ENCODE measurements around the gene PRSS3. TPM values are rescaled to one million over a fixed set of nuclear protein-coding genes. Genes with fewer than 3 reads are reported as not detected.

Gene PRSS3
- total and polyA plus RNA-seq, 10 of the 15 experiments (the other 5 are each of a cell fraction or from before 2014, with no cell fraction given), result 0.54 TPM; not detected in 9

- Histone ChIP-seq H4K20me1 (ENCODE audit: control insufficient read depth, insufficient read depth) (no peaks in the 10 kb centered on the region), H3K9me3 (replicated peaks; ENCODE audit: control insufficient read depth, insufficient read depth, low read length) (no peaks in the 10 kb centered on the region), H2AFZ (ENCODE audit: control insufficient read depth, low read depth, low read length) (no peak overlapping the region), H3K36me3 (ENCODE audit: control insufficient read depth in 2 of 2, insufficient read depth in 2 of 2, low read length in 1 of 2) (no peaks in the 10 kb centered on the region), H3K9ac (ENCODE audit: control insufficient read depth, insufficient read depth, low read length) (no peak overlapping the region), H3K4me1 (ENCODE audit: control insufficient read depth, insufficient read depth, low read length) (no peaks in the 10 kb centered on the region), H3K27ac (ENCODE audit: control insufficient read depth, insufficient read depth) (no peak overlapping the region), H3K4me3 (no peak overlapping the region), H3K4me2 (ENCODE audit: control insufficient read depth, insufficient read depth) (no peak overlapping the region), H3K79me2 (ENCODE audit: control insufficient read depth, insufficient read depth, low read length) (no peaks in the 10 kb centered on the region), H3K27me3 (replicated peaks in 1 of 2; ENCODE audit: control insufficient read depth in 2 of 2, insufficient read depth in 2 of 2, low read length in 1 of 2) (no peaks in the 10 kb centered on the region)
- in situ Hi-C loops (cut with MboI), result no loop called here
- peak; percentile 26 for DNase-seq (ENCODE audit: low read depth, low spot score)
- ChIA-PET SMC1A (ENCODE audit: uncharacterized antibody, unreplicated experiment) (interaction anchor here (0.8 to 2.5 kb wide), 4 partner anchors 25 to 161 kb away, joined by 3 to 11 read pairs (median 5); no protein-coding TSS in a partner anchor), RAD21 (ENCODE audit: unreplicated experiment) (interaction anchor here (0.8 to 1.6 kb wide), 4 partner anchors 35 to 295 kb away, joined by 3 to 9 read pairs (median 6); no protein-coding TSS in a partner anchor), POLR2A (no interaction called here), CTCF (interaction anchor here (0.6 to 2.2 kb wide), 30 partner anchors 9 to 855 kb away, joined by 3 to 25 read pairs (median 4); partner anchors contain the start of gene PRSS3)
- 18% methylated on average over 6 of the region's 6 CpGs for WGBS (ENCODE audit: insufficient coverage, insufficient replicate concordance, low lambda C conversion rate, missing lambda C conversion rate)
- no TSS peak for BruUV-seq (replicated peaks)
- ATAC-seq, result peak; percentile 95
- intact Hi-C loops (cut with micrococcal nuclease; ENCODE audit: unreplicated experiment), result loop anchor here (1.0 kb wide), 1 partner anchor 41 kb away; no protein-coding TSS in a partner anchor
- FAIRE-seq, result peak; percentile 69
- TF ChIP-seq RAD21 (IDR thresholded peaks at IDR 0.05; ENCODE audit: insufficient read depth, low read depth, low read length) (peak; percentile 50), PRDM15 (CRISPR knock-in tag; IDR thresholded peaks at IDR 0.05) (no peak), HDAC2 (IDR thresholded peaks at IDR 0.05) (no peak), YY1 (IDR thresholded peaks at IDR 0.05; ENCODE audit: low read depth, low read length) (peak; percentile 93), MTA2 (IDR thresholded peaks at IDR 0.05; ENCODE audit: low read depth) (no peak), CEBPB (IDR thresholded peaks at IDR 0.05; ENCODE audit: borderline replicate concordance in 1 of 2, low read depth in 2 of 2, low read length in 2 of 2) (no peak), CREM (IDR thresholded peaks at IDR 0.05; ENCODE audit: low read depth) (no peak), NFIC (IDR thresholded peaks at IDR 0.05; ENCODE audit: low read depth, low read length) (no peak), SPI1 (IDR thresholded peaks at IDR 0.05; ENCODE audit: borderline replicate concordance, insufficient read depth, low read depth, low read length) (no peak), HDAC6 (IDR thresholded peaks at IDR 0.05; ENCODE audit: unreplicated experiment) (no peak), POU2F2 (IDR thresholded peaks at IDR 0.05; ENCODE audit: borderline replicate concordance, low read depth, low read length) (peak; percentile 54; the same call in 1 of the 3 replicates), CTCF (IDR thresholded peaks at IDR 0.05 in 2 of 3, conservative IDR thresholded peaks at IDR 0.05 in 1 of 3; ENCODE audit: control insufficient read depth in 2 of 3, extremely low read depth in 1 of 3, insufficient read depth in 1 of 3, low read depth in 3 of 3, low read length in 3 of 3) (peak; percentile 73 to 85 (median 77)), SMARCA5 (IDR thresholded peaks at IDR 0.05) (no peak), ATF7 (IDR thresholded peaks at IDR 0.05; ENCODE audit: low read depth) (no peak), NRF1 (conservative IDR thresholded peaks at IDR 0.05; ENCODE audit: low read depth, low read length) (no peak), MTA3 (IDR thresholded peaks at IDR 0.05; ENCODE audit: borderline replicate concordance, low read length) (no peak)
These were observed 16.5 kb upstream of the PRSS3 start for GRCh38 chr9:33778700-33779351.

Data from GM12878 (cell line).